Mucosa of rectum (tissue), 2 donors: ENCODE results near the gene LHX6.

Experiments used
- H3K27ac ChIP-seq, 2 donors: one replicate each; pipeline ENCODE4 v1.7.0; 2013; ENCODE audit warnings: inconsistent platforms in 2 of 2, low read depth in 2 of 2, low read length in 2 of 2
- H3K27me3 ChIP-seq, 2 donors: one replicate each; pipeline ENCODE4 v1.7.0; 2013; ENCODE audit warnings: low read length in 2 of 2; ENCODE audit not compliant: control insufficient read depth in 2 of 2, insufficient read depth in 2 of 2
- H3K36me3 ChIP-seq, 2 donors: one replicate each; pipeline ENCODE4 v1.7.0; 2013; ENCODE audit warnings: low read length in 2 of 2; ENCODE audit not compliant: control insufficient read depth in 2 of 2, insufficient read depth in 2 of 2
- H3K4me1 ChIP-seq, 2 donors: one replicate each; pipeline ENCODE4 v1.7.0; 2013; ENCODE audit warnings: low read length in 2 of 2, mild to moderate bottlenecking in 1 of 2; ENCODE audit not compliant: control insufficient read depth in 2 of 2, insufficient read depth in 2 of 2
- H3K4me3 ChIP-seq, 2 donors: one replicate each; pipeline ENCODE4 v1.7.0; 2013; ENCODE audit warnings: low read length in 2 of 2
- H3K9ac ChIP-seq, 2 donors: one replicate each; pipeline ENCODE4 v1.7.0; 2013; ENCODE audit warnings: low read length in 2 of 2, low read depth in 1 of 2, mild to moderate bottlenecking in 1 of 2
- H3K9me3 ChIP-seq, 2 donors: one replicate each; pipeline ENCODE4 v1.7.0; 2013; ENCODE audit warnings: low read length in 2 of 2; ENCODE audit not compliant: control insufficient read depth in 2 of 2
- donor health status: healthy.
- donor health status: Normal muscosa, but diverticular disease.

Gene LHX6

DNA sequence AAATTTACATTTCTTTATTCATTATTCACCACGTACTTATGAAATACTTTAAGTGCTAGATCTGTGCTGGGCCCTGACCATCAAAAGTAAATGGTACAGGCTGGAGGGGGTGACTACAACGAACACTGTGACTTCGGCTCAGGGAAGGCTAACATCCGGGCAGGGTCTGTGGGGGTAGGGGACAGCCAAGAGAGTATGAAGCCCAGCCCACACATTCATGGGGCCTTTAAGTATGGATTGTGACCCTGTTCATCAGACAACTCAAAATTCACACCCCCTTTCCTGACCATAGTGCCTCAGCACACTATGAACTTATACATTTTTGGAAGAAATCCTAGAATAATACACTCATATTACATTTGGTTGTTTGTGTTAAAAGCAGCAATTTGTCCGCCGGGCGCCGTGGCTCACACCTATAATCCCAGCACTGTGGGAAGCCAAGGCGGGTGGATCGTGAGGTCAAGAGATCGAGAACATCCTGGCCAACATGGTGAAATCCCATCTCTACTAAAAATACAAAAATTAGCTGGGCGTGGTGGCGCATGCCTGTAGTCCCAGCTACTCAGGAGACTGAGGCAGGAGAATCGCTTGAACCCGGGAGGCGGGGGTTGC lies 35.7 kb downstream of the LHX6 start:
- H3K4me1 ChIP-seq, result peaks cover 3% of the 10 kb centered on the region in 2 donors
- no peak overlapping the region for H3K9ac ChIP-seq
- H3K27me3 ChIP-seq, result no peaks in the 10 kb centered on the region
- H3K4me3 ChIP-seq, result no peak overlapping the region
- no peak overlapping the region for H3K27ac ChIP-seq
- no peaks in the 10 kb centered on the region for H3K9me3 ChIP-seq
- H3K36me3 ChIP-seq, result no peaks in the 10 kb centered on the region

DNA sequence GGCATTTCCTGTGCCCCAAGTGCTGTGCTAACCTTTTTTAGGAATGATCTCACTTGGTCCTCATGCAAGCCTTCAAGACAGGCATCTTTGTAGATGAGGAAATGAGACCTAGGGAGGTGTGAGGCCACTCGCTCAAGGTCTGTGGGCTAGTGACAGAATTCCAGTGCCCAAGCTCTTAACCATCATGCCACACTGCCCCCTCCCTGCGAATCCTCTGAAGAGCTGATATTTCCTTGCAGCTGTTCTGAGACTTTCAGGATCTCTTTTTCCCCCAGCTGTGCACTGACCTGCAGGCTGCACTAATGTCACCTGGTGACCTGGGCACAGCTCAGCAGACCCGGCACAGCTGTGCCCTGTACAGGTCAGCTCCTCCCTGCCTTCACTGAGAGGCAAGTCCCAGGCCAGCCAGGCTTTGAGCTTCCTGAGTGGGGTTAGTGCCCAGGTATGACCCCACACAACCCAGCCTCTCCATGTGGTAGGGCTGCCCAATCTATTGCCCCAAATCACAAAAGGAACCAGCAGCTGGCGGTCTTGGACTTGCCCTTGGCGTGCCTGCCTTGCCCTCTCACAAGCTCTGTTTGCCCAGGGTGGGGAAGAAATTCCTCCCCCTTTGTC lies 36.4 kb downstream of the LHX6 start:
- no peaks in the 10 kb centered on the region for H3K4me1 ChIP-seq
- no peaks in the 10 kb centered on the region for H3K27me3 ChIP-seq
- H3K27ac ChIP-seq, result no peak overlapping the region
- H3K9ac ChIP-seq, result no peak overlapping the region
- no peak overlapping the region for H3K4me3 ChIP-seq
- H3K36me3 ChIP-seq, result no peaks in the 10 kb centered on the region
- no peaks in the 10 kb centered on the region for H3K9me3 ChIP-seq

DNA sequence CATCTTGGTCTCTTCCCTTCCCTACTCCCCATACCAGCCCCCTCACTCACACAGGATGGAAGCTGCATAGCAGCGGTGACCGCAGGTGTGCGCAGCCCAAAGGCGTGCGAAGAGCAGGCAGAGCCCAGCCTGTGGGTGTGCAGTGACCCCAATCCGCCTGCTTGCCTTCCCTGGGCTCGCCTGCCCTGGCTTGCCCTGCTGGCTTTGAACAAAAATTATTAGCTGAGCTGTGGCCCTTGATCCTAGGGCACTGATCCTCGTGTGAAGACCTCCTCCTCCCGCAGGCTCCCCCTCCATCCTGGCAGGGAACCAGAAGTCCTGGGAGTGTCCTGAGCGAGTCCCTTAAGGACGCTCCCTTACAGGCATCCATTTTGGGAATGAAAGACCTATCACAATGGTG lies 37.2 kb downstream of the LHX6 start:
- no peak overlapping the region for H3K4me3 ChIP-seq
- H3K27ac ChIP-seq, result no peak overlapping the region
- H3K9me3 ChIP-seq, result no peaks in the 10 kb centered on the region
- H3K9ac ChIP-seq, result no peak overlapping the region
- H3K36me3 ChIP-seq, result no peaks in the 10 kb centered on the region
- no peaks in the 10 kb centered on the region for H3K27me3 ChIP-seq
- H3K4me1 ChIP-seq, result no peaks in the 10 kb centered on the region

DNA sequence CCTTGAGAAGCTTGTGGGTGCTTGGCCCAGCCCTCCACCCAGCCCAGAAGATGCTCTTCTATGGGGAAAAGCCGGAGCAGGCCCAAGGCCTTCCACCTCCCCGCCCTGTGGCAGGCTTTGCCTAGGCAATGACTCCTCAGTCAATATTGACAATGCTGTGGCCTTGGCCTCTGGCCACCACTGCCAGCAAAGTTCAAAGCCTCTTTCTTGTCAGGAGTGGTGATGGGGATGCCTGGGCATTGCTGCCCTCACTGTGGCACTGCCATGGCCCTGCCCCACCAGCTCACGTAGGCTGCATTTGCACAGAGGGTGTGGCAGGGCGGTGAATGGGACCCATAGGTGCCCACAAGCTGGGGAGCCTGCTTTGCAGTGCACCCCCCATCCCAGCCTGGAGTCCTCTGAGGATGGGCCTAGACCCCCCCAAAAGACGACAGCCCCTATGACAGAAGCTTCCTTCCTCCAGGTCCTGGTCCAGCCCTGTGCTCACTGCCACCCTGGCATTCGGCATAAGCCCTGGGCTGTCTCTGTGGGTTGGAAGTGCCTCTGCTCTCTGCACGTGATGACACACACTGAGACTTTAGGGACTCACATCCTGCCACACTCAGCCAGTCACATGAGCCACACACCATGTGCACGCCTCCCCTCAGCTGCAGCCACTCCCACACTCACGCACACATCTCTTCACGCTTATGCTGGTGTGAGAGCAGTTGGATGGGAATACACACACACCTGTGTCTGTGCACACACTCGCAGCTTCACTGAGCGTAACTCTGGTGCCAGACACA lies 38.0 kb downstream of the LHX6 start:
- Histone ChIP-seq H3K4me1 (peaks cover 0 to 2% of the 10 kb centered on the region in 2 donors), H3K9me3 (no peaks in the 10 kb centered on the region), H3K4me3 (no peak overlapping the region), H3K27ac (no peak overlapping the region), H3K9ac (no peak overlapping the region), H3K36me3 (no peaks in the 10 kb centered on the region), H3K27me3 (no peaks in the 10 kb centered on the region)

DNA sequence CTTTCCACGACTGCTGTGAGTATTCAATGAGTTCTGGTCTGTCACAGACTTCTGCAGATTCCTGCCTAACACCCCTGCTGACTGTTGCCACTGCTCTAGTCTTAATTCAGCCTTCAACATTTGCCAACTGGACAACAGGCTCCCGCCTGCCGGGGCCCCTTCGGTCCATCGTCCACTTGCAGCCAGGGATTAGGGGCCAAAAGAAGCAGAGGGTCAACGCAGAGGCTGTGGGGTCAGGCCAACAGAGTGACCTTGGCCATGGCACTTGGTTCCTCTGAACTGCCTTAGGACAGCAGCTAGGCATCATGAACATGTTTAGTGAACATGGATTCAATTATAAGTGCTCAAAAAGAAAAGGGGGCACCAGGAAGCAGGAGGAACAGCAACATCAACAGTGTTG lies 40.4 kb downstream of the LHX6 start:
- Histone ChIP-seq H3K9me3 (no peaks in the 10 kb centered on the region), H3K36me3 (no peaks in the 10 kb centered on the region), H3K9ac (no peak overlapping the region), H3K4me1 (peaks cover 0 to 2% of the 10 kb centered on the region in 2 donors), H3K4me3 (no peak overlapping the region), H3K27ac (no peak overlapping the region), H3K27me3 (no peaks in the 10 kb centered on the region)

DNA sequence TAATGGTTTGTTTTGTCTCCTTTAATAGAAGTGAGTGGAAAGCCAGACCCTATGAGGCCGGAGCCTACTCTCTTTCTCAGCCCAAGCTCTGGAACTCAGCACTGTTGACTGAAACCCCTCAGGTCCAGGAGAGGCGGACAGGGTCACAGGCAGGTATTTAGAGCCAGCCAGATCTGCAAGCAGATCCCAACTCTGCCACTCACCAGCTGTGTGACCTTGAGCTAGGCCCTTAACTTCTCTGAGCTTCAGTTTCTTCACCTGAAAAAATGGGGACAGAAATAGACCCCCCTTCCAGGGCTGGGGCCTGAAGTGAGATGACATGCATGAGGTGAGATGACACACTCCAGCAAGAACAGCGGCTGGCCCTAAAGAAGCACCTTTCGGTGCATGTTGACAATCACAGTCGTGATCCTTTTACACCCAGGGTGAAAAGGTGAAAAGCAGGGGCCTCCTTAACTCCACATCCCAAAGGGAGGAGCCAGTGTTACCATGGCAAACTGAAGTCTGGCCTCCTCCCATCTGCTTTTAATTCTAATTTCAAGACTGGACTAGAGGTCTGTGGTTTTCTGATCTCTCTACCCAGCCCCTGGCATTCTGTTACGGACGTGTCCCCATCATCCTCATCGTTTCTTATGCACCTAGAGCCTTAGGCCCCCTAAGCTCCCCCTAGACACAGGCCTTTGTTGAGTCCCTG lies 41.8 kb downstream of the LHX6 start:
- H3K27me3 ChIP-seq, result no peaks in the 10 kb centered on the region
- H3K4me1 ChIP-seq, result peaks cover 0 to 2% of the 10 kb centered on the region in 2 donors
- no peak overlapping the region for H3K9ac ChIP-seq
- H3K36me3 ChIP-seq, result no peaks in the 10 kb centered on the region
- H3K4me3 ChIP-seq, result no peak overlapping the region
- H3K27ac ChIP-seq, result no peak overlapping the region
- H3K9me3 ChIP-seq, result no peaks in the 10 kb centered on the region

DNA sequence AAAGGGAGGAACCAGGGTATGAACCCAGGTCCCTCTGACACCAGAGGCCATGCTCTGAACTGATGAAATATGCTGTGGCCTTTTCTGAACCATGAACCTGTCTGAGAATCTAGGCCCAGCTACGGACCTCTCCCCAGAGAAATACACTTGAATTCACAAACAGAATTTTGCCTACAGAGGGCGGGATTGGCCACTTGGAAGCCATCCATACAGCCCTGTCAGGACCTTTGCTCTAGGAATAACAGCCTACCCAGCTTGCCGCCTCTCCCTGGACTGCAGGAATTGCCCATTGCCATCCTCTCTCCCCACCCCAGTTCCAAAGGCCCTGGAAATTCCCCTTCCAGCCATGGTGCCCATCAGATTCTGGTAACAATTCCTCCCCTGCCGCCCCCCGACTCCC lies 42.5 kb downstream of the LHX6 start:
- Histone ChIP-seq H3K9me3 (no peaks in the 10 kb centered on the region), H3K27me3 (no peaks in the 10 kb centered on the region), H3K36me3 (no peaks in the 10 kb centered on the region), H3K4me1 (peaks cover 0 to 2% of the 10 kb centered on the region in 2 donors), H3K9ac (no peak overlapping the region), H3K27ac (no peak overlapping the region), H3K4me3 (no peak overlapping the region)

DNA sequence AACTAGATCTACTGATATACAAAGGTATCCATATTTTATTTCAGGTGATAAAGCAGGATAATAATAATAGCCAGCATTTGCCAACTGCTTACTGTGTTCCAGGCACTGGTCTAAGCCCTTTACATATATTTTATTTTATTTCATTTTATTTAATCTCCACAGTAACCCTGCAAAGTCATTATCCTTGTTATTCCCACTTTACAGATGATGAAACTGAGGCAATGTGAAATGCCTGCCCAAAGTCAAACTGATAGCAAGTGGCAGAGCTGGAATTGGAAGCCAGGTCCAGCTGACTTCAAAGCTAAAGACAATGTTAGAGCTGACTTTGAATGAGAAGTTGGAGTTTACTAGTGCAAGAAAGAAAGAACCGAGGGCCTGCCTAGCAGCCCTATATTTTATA lies 44.2 kb downstream of the LHX6 start:
- no peak overlapping the region for H3K27ac ChIP-seq
- no peak overlapping the region for H3K4me3 ChIP-seq
- H3K36me3 ChIP-seq, result no peaks in the 10 kb centered on the region
- no peak overlapping the region for H3K9ac ChIP-seq
- peaks cover 0 to 2% of the 10 kb centered on the region in 2 donors for H3K4me1 ChIP-seq
- H3K9me3 ChIP-seq, result no peaks in the 10 kb centered on the region
- H3K27me3 ChIP-seq, result no peaks in the 10 kb centered on the region

DNA sequence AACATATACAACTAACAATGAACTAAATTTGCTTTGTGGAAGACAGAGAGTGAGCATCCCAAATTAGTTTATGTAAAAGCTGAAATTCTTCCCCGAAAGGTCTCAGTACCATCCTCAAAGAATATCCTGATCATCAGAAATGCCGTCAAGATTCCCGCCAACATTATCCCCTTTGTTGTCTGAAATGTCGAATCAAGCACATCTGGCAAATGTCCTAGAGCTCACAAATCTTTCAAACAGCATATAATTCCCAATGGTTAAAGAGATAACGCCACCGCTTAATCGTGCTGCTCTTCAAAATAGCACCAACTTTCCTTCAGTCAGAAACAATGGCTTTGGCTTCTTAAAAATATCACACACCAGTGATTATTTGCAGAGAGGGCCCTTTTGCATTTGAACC lies 45.3 kb downstream of the LHX6 start:
- no peak overlapping the region for H3K27ac ChIP-seq
- H3K9ac ChIP-seq, result no peak overlapping the region
- H3K4me3 ChIP-seq, result no peak overlapping the region
- H3K4me1 ChIP-seq, result peaks cover 2 to 3% of the 10 kb centered on the region in 2 donors
- no peaks in the 10 kb centered on the region for H3K9me3 ChIP-seq
- H3K27me3 ChIP-seq, result no peaks in the 10 kb centered on the region
- no peaks in the 10 kb centered on the region for H3K36me3 ChIP-seq

DNA sequence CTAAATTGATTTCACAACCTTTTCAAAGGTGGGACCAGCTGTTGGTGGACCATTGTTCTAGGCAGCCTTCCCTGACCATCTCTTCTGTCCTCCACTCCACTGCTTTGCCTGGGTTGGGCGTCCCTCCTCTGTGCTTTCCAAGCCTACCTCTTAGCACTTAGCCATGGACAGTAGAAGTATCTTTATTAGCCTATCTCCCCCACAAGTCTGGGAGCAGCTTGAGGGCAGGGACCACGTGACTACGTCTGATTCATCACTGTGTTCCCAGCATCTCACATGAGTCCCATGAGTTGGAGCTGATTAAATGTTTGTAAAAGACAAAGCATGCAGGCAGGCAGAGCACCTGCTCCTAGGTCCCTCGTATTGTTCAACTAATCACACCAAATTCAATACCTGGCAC lies 48.1 kb downstream of the LHX6 start:
- H3K9ac ChIP-seq, result no peak overlapping the region
- H3K36me3 ChIP-seq, result no peaks in the 10 kb centered on the region
- no peaks in the 10 kb centered on the region for H3K9me3 ChIP-seq
- H3K27ac ChIP-seq, result no peak overlapping the region
- H3K4me1 ChIP-seq, result peaks cover 0 to 3% of the 10 kb centered on the region in 2 donors
- H3K27me3 ChIP-seq, result no peaks in the 10 kb centered on the region
- H3K4me3 ChIP-seq, result no peak overlapping the region
